OCI-LY7 (cell line): ENCODE data around the gene CCT7. TPM values are rescaled to one million over a fixed set of nuclear protein-coding genes. Genes with fewer than 3 reads are reported as not detected.

Source experiments
- BruUV-seq: library from RNA; stranded (reverse); fragments of 400-500 nt; replicated peaks from 2 replicates; lab custom pipeline; 2021; lab: Mats Ljungman, UMichigan
- CTCF ChIA-PET: fragments of 300-600 bp; sonication (Branson Sonifier 250); formaldehyde crosslinking; loops from one replicate; lab custom pipeline; 2022; ENCODE audit warnings: antibody characterized with exemption; ENCODE audit not compliant: unreplicated experiment; lab: Charles Lee
- POLR2A ChIA-PET: fragments of 300-600 bp; sonication (Branson Sonifier 250); formaldehyde crosslinking; loops from one replicate; lab custom pipeline; 2022; ENCODE audit warnings: antibody characterized with exemption; lab: Charles Lee
- DNase-seq: peaks from one replicate; pipeline ENCODE4 v3.0.0-alpha.2; 2015; ENCODE audit warnings: low spot score
- H2AFZ ChIP-seq: fragments of 200-600 bp; sonication (generic), shearing (Covaris generic); 2 replicates; pipeline ENCODE4 v1.6.1; 2014; ENCODE audit warnings: mild to moderate bottlenecking, antibody characterized with exemption, low read length, moderate library complexity
- H3K27ac ChIP-seq: fragments of 200-600 bp; sonication (generic); 2 replicates; pipeline ENCODE4 v1.5.1; 2014; ENCODE audit warnings: mixed run types, low read depth, mild to moderate bottlenecking, moderate library complexity, low read length, inconsistent platforms; ENCODE audit not compliant: poor library complexity, severe bottlenecking
- H3K36me3 ChIP-seq: fragments of 200-600 bp; sonication (generic); 2 replicates; pipeline ENCODE4 v1.6.1; 2014; ENCODE audit warnings: mild to moderate bottlenecking, antibody characterized with exemption, low read length, moderate library complexity, mixed read lengths; ENCODE audit not compliant: insufficient read depth
- H3K4me1 ChIP-seq: fragments of 200-600 bp; sonication (generic); 2 replicates; pipeline ENCODE4 v1.5.1; 2014; ENCODE audit warnings: mild to moderate bottlenecking, low read length; ENCODE audit not compliant: insufficient read depth, poor library complexity, severe bottlenecking
- H3K4me2 ChIP-seq: fragments of 200-600 bp; sonication (generic); 2 replicates; pipeline ENCODE4 v1.6.1; 2014; ENCODE audit warnings: mild to moderate bottlenecking, low read length
- H3K4me3 ChIP-seq: fragments of 200-600 bp; sonication (generic); 2 replicates; pipeline ENCODE4 v1.5.1; 2014; ENCODE audit warnings: mild to moderate bottlenecking, low read depth, low read length; ENCODE audit not compliant: poor library complexity, severe bottlenecking
- H3K79me2 ChIP-seq: fragments of 200-600 bp; sonication (generic); 2 replicates; pipeline ENCODE4 v1.6.1; 2016; ENCODE audit warnings: low read depth, mild to moderate bottlenecking, low read length, moderate library complexity, mixed read lengths; ENCODE audit not compliant: insufficient read depth
- H3K9me2 ChIP-seq: fragments of 200-600 bp; sonication (generic); 2 replicates; pipeline ENCODE4 v1.6.1; 2016; ENCODE audit warnings: mild to moderate bottlenecking, low read length, mixed read lengths; ENCODE audit not compliant: insufficient read depth
- H3K9me3 ChIP-seq: fragments of 200-600 bp; sonication (generic); 2 replicates; pipeline ENCODE4 v1.6.1; 2014; ENCODE audit warnings: mild to moderate bottlenecking, mixed run types, low read length, mixed read lengths
- H4K20me1 ChIP-seq: fragments of 200-600 bp; sonication (generic); 2 replicates; pipeline ENCODE4 v1.6.1; 2014; ENCODE audit warnings: mild to moderate bottlenecking, antibody characterized with exemption, low read length, moderate library complexity, mixed read lengths; ENCODE audit not compliant: insufficient read depth
- CTCF ChIP-seq: fragments of 200-600 bp; sonication (generic); conservative IDR thresholded peaks from 2 replicates; pipeline ENCODE4 v1.5.1; 2014; ENCODE audit warnings: mild to moderate bottlenecking, antibody characterized with exemption, low read length, moderate library complexity, mixed read lengths
- EZH2phosphoT487 ChIP-seq: fragments of 200-600 bp; sonication (generic); IDR thresholded peaks from 2 replicates; pipeline ENCODE4 v1.6.1; 2018; ENCODE audit warnings: low read depth, borderline replicate concordance, mild to moderate bottlenecking, mixed run types, antibody characterized with exemption, low read length, moderate library complexity, mixed read lengths
- intact Hi-C: fragments of 100-400 bp; cut with micrococcal nuclease; formaldehyde crosslinking; loops from one replicate; pipeline ENCODE4 v1.10.0; 2022; ENCODE audit not compliant: unreplicated experiment
- total RNA-seq, 2 experiments: library from RNA; depleted of rRNA in 1 of 2; stranded (reverse); fragments of >200 nt in 1 of 2; shearing (Covaris generic) in 1 of 2; gene quantifications; 2 replicates each; pipeline ENCODE4 v1.2.3, GENCODE V29; 2014 to 2022

The CCT7 gene
- total RNA-seq, 2 experiments from 2014 or later = 334 to 347 TPM

GRCh38 chr2:73237168-73237567 lies 3.1 kb downstream of the CCT7 start:
- TF ChIP-seq CTCF = no peak
- no peaks in the 10 kb centered on the region for H3K9me2 ChIP-seq
- intact Hi-C loops = no loop called here
- peaks cover 70% of the 10 kb centered on the region for H3K36me3 ChIP-seq
- peaks cover 75% of the 10 kb centered on the region for H3K79me2 ChIP-seq
- H3K9me3 ChIP-seq = no peaks in the 10 kb centered on the region
- ChIA-PET CTCF (no interaction called here), POLR2A (interaction anchor here (1.2 to 1.5 kb wide), 2 partner anchors 48 to 594 kb away, joined by 3 read pairs; no protein-coding TSS in a partner anchor)
- peaks cover 27% of the 10 kb centered on the region for H3K4me1 ChIP-seq
- H3K27ac ChIP-seq = no peak overlapping the region
- peak overlapping the region; percentile 20 for H3K4me3 ChIP-seq
- H2AFZ ChIP-seq = no peak overlapping the region
- H4K20me1 ChIP-seq = peaks cover 41% of the 10 kb centered on the region
- peak overlapping the region; percentile 95 for H3K4me2 ChIP-seq
- no peak for DNase-seq
- BruUV-seq = TSS peak; percentile 13

- no peaks in the 10 kb centered on the region for H3K9me3 ChIP-seq
- H3K9me2 ChIP-seq = no peaks in the 10 kb centered on the region
- TF ChIP-seq EZH2phosphoT487 (no peak), CTCF (no peak)
- ChIA-PET CTCF (interaction anchor here (0.9 kb wide), 1 partner anchor 15 kb away, joined by 3 read pairs; no protein-coding TSS in a partner anchor), POLR2A (interaction anchor here (0.9 to 1.7 kb wide), 6 partner anchors 9 to 593 kb away, joined by 3 to 11 read pairs (median 4); no protein-coding TSS in a partner anchor)
- H3K4me2 ChIP-seq = peak overlapping the region; percentile 32
- peaks cover 24% of the 10 kb centered on the region for H3K4me1 ChIP-seq
- no peak overlapping the region for H2AFZ ChIP-seq
- peaks cover 83% of the 10 kb centered on the region for H3K79me2 ChIP-seq
- peaks cover 47% of the 10 kb centered on the region for H4K20me1 ChIP-seq
- intact Hi-C loops = no loop called here
- no peak overlapping the region for H3K27ac ChIP-seq
- peaks cover 79% of the 10 kb centered on the region for H3K36me3 ChIP-seq
- no TSS peak for BruUV-seq
- DNase-seq = no peak
- no peak overlapping the region for H3K4me3 ChIP-seq
Measured at GRCh38 chr2:73238149-73238548, 4.0 kb downstream of the CCT7 start.

GRCh38 chr2:73238976-73239375 lies 4.9 kb downstream of the CCT7 start:
- H3K4me2 ChIP-seq = peak overlapping the region; percentile 32; the same call in 1 of the 2 replicates
- no peaks in the 10 kb centered on the region for H3K9me3 ChIP-seq
- no peak overlapping the region for H2AFZ ChIP-seq
- BruUV-seq = no TSS peak
- H3K4me3 ChIP-seq = no peak overlapping the region
- no peak overlapping the region for H3K27ac ChIP-seq
- peaks cover 90% of the 10 kb centered on the region for H3K79me2 ChIP-seq
- CTCF ChIA-PET = no interaction called here
- POLR2A ChIA-PET = interaction anchor here (0.6 to 1.7 kb wide), 4 partner anchors 8 to 1660 kb away, joined by 3 to 11 read pairs (median 6); no protein-coding TSS in a partner anchor
- H3K9me2 ChIP-seq = no peaks in the 10 kb centered on the region
- peaks cover 47% of the 10 kb centered on the region for H4K20me1 ChIP-seq
- peaks cover 24% of the 10 kb centered on the region for H3K4me1 ChIP-seq
- intact Hi-C loops = no loop called here
- TF ChIP-seq EZH2phosphoT487 (no peak), CTCF (no peak)
- DNase-seq = no peak
- H3K36me3 ChIP-seq = peaks cover 87% of the 10 kb centered on the region
